Neural cell (in vitro differentiated cells): ENCODE measurements around the gene C17orf50. TPM values are rescaled to one million over a fixed set of nuclear protein-coding genes. Genes with fewer than 3 reads are reported as not detected.

Experiments used
- H2AFZ ChIP-seq: fragments of 200-600, 300-800 bp; sonication (generic), shearing (Covaris generic); 2 replicates; pipeline ENCODE4 v1.6.0; 2014; ENCODE audit warnings: low read depth, mild to moderate bottlenecking, antibody characterized with exemption, low read length, moderate library complexity
- H3F3A ChIP-seq: fragments of 200-600 bp; shearing (Covaris generic); 2 replicates; pipeline ENCODE4 v1.6.1; 2016; ENCODE audit warnings: mild to moderate bottlenecking, moderate library complexity, mixed read lengths, antibody characterized with exemption, low read length; ENCODE audit not compliant: insufficient read depth, poor library complexity, severe bottlenecking
- H3K27ac ChIP-seq: fragments of 200-600, 300-800 bp; sonication (generic), shearing (Covaris generic); 2 replicates; pipeline ENCODE4 v1.5.1; 2014; ENCODE audit warnings: mild to moderate bottlenecking, low read length, moderate library complexity
- H3K27me3 ChIP-seq: fragments of 300-800, 200-600 bp; sonication (generic), shearing (Covaris generic); 2 replicates; pipeline ENCODE4 v1.6.0; 2014; ENCODE audit warnings: mild to moderate bottlenecking, low read depth, low read length, moderate library complexity; ENCODE audit not compliant: insufficient read depth
- H3K36me3 ChIP-seq: fragments of 300-800, 200-600 bp; sonication (generic), shearing (Covaris generic); 2 replicates; pipeline ENCODE4 v1.5.1; 2014; ENCODE audit warnings: mild to moderate bottlenecking, antibody characterized with exemption, low read length, moderate library complexity; ENCODE audit not compliant: insufficient read depth
- H3K4me2 ChIP-seq: fragments of 300-800, 200-600 bp; sonication (generic), shearing (Covaris generic); 2 replicates; pipeline ENCODE4 v1.6.0; 2014; ENCODE audit warnings: mild to moderate bottlenecking, low read length
- H3K4me3 ChIP-seq: fragments of 300-800, 200-600 bp; sonication (generic), shearing (Covaris generic); 2 replicates; pipeline ENCODE4 v1.5.1; 2014; ENCODE audit warnings: mild to moderate bottlenecking, low read length, moderate library complexity
- H3K79me2 ChIP-seq: fragments of 200-600 bp; shearing (Covaris generic); replicated peaks from 2 replicates; pipeline ENCODE4 v1.6.0; 2014; ENCODE audit warnings: mild to moderate bottlenecking, low read length, moderate library complexity; ENCODE audit not compliant: insufficient read depth
- H3K9ac ChIP-seq: fragments of 300-800, 200-600 bp; sonication (generic), shearing (Covaris generic); 2 replicates; pipeline ENCODE4 v1.6.1; 2016; ENCODE audit warnings: mild to moderate bottlenecking, low read length, mixed read lengths
- H3K9me2 ChIP-seq: fragments of 200-600 bp; shearing (Covaris generic); 2 replicates; pipeline ENCODE4 v1.6.1; 2016; ENCODE audit warnings: mild to moderate bottlenecking, low read length, mixed read lengths; ENCODE audit not compliant: insufficient read depth
- H3K9me3 ChIP-seq: fragments of 200-600, 300-800 bp; sonication (generic), shearing (Covaris generic); 2 replicates; pipeline ENCODE4 v1.6.1; 2016; ENCODE audit warnings: mild to moderate bottlenecking, mixed run types, low read length, moderate library complexity, mixed read lengths
- H4K20me1 ChIP-seq: fragments of 200-600 bp; shearing (Covaris generic); 2 replicates; pipeline ENCODE4 v1.6.1; 2016; ENCODE audit warnings: mild to moderate bottlenecking, mixed run types; ENCODE audit not compliant: insufficient read depth
- EP300 ChIP-seq: fragments of 450-650 bp; conservative IDR thresholded peaks from 2 replicates; pipeline ENCODE4 v1.6.1; 2014; ENCODE audit warnings: antibody characterized with exemption, mild to moderate bottlenecking, moderate library complexity; ENCODE audit not compliant: poor library complexity, severe bottlenecking
- EZH2 ChIP-seq: fragments of 200-600, 300-800 bp; shearing (Covaris generic), sonication (generic); IDR thresholded peaks from 2 replicates; pipeline ENCODE4 v1.6.1; 2014; ENCODE audit warnings: antibody characterized with exemption, low read length, borderline replicate concordance, mild to moderate bottlenecking; ENCODE audit not compliant: insufficient read depth, poor library complexity, severe bottlenecking
- MXI1 ChIP-seq: fragments of 450-650 bp; conservative IDR thresholded peaks from 2 replicates; pipeline ENCODE4 v1.6.1; 2014; ENCODE audit warnings: antibody characterized with exemption, mild to moderate bottlenecking; ENCODE audit not compliant: poor library complexity, severe bottlenecking
- POLR2AphosphoS5 ChIP-seq: IDR thresholded peaks from 2 replicates; pipeline ENCODE4 v1.6.1; 2012
- RAD21 ChIP-seq: fragments of 450-650 bp; conservative IDR thresholded peaks from 2 replicates; pipeline ENCODE4 v1.6.1; 2014; ENCODE audit warnings: antibody characterized with exemption, mild to moderate bottlenecking, moderate library complexity
- SMC3 ChIP-seq: fragments of 450-650 bp; conservative IDR thresholded peaks from 2 replicates; pipeline ENCODE4 v1.6.1; 2014; ENCODE audit warnings: antibody characterized with exemption, mild to moderate bottlenecking, moderate library complexity; ENCODE audit not compliant: poor library complexity
- TAF1 ChIP-seq: IDR thresholded peaks from 2 replicates; pipeline ENCODE4 v1.6.1; 2012; ENCODE audit warnings: low read depth
- polyA plus RNA-seq: library from polyadenylated mRNA; depleted of rRNA; stranded (reverse); fragments of >200 nt; gene quantifications from 2 replicates; pipeline ENCODE4 v1.2.3, GENCODE V29; 2014
- TF ChIP-seq, protein P1 (sequence below): IDR thresholded peaks from 2 replicates; pipeline ENCODE4 v1.6.1; 2012; ENCODE audit warnings: borderline replicate concordance
- TF ChIP-seq, protein P2 (sequence below): fragments of 450-650 bp; IDR thresholded peaks from 2 replicates; pipeline ENCODE4 v1.5.1; 2014; ENCODE audit warnings: antibody characterized with exemption, mild to moderate bottlenecking, moderate library complexity; ENCODE audit not compliant: poor library complexity, severe bottlenecking

Gene C17orf50
- polyA plus RNA-seq, 1 donor from 2014 or later = not detected

DNA sequence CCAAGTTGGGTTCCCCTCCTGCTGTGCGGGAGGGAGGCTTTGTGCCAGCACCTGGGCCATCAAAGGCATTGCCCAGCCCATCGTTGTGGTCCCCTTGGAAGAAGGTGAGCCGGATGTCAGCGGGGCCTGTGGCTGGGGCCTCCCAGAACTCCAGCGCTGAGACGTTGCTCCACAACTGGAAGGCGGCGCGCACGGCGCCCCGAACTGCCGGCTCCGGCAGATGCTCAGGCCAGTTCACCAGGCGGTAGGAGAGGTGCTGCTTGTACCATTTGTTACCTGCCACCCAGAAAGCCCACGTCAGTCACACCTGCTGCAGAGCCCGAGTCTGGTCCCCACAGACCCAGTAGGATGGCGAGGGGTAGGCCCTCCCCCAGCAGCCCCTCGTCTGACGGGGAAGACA lies 12.4 kb downstream of the C17orf50 start:
- Histone ChIP-seq H3K27ac (no peak overlapping the region), H2AFZ (no peak overlapping the region)
- no peak for TF ChIP-seq POLR2AphosphoS5
- TF ChIP-seq SMC3 = no peak
- TF ChIP-seq EZH2 = no peak
- no peak for TF ChIP-seq TAF1
- TF ChIP-seq EP300 = no peak
- TF ChIP-seq, protein P1, sequence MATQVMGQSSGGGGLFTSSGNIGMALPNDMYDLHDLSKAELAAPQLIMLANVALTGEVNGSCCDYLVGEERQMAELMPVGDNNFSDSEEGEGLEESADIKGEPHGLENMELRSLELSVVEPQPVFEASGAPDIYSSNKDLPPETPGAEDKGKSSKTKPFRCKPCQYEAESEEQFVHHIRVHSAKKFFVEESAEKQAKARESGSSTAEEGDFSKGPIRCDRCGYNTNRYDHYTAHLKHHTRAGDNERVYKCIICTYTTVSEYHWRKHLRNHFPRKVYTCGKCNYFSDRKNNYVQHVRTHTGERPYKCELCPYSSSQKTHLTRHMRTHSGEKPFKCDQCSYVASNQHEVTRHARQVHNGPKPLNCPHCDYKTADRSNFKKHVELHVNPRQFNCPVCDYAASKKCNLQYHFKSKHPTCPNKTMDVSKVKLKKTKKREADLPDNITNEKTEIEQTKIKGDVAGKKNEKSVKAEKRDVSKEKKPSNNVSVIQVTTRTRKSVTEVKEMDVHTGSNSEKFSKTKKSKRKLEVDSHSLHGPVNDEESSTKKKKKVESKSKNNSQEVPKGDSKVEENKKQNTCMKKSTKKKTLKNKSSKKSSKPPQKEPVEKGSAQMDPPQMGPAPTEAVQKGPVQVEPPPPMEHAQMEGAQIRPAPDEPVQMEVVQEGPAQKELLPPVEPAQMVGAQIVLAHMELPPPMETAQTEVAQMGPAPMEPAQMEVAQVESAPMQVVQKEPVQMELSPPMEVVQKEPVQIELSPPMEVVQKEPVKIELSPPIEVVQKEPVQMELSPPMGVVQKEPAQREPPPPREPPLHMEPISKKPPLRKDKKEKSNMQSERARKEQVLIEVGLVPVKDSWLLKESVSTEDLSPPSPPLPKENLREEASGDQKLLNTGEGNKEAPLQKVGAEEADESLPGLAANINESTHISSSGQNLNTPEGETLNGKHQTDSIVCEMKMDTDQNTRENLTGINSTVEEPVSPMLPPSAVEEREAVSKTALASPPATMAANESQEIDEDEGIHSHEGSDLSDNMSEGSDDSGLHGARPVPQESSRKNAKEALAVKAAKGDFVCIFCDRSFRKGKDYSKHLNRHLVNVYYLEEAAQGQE = no peak
- TF ChIP-seq MXI1 = no peak
- TF ChIP-seq RAD21 = no peak
- TF ChIP-seq, protein P2, sequence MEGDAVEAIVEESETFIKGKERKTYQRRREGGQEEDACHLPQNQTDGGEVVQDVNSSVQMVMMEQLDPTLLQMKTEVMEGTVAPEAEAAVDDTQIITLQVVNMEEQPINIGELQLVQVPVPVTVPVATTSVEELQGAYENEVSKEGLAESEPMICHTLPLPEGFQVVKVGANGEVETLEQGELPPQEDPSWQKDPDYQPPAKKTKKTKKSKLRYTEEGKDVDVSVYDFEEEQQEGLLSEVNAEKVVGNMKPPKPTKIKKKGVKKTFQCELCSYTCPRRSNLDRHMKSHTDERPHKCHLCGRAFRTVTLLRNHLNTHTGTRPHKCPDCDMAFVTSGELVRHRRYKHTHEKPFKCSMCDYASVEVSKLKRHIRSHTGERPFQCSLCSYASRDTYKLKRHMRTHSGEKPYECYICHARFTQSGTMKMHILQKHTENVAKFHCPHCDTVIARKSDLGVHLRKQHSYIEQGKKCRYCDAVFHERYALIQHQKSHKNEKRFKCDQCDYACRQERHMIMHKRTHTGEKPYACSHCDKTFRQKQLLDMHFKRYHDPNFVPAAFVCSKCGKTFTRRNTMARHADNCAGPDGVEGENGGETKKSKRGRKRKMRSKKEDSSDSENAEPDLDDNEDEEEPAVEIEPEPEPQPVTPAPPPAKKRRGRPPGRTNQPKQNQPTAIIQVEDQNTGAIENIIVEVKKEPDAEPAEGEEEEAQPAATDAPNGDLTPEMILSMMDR = no peak

DNA sequence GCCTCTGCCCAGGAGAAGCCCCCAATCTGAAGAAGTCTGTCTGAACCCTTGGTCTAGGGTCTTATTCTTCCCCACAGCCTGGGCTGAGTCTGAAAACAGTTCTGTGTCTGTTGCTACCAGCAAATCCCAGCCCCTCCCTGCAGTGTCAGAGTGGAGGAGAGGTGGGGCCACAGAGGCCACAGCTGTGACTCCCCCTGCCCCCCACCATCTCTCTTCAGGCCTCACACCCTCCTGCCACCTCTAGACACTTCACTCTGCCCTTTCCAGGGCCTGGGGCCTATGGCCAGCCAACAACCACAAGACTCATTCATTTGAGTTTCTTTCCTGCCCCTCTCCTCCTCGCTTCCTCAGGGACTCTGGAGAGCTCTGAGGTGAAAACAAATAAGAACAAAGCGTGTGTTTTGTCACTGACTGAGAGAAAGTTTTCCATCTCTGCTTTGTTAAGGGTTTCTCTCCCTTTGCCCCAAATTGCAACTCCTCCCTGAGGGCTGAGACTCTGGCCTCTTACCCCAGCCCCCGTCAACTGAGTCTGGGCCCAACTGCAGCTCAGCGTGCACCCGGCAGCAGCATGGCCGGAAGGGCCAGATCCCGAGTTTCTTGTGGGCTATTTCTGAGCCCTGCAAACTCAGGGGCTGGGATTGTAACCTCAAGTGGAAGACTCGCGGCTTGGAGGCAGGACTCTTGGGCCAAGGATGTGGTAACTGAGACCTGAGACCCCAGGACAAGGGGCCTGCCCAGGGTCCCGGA lies 13.2 kb downstream of the C17orf50 start:
- H3K27me3 ChIP-seq = no peaks in the 10 kb centered on the region
- no peak overlapping the region for H3K27ac ChIP-seq

More for the DNA sequence above, 12.4 kb downstream of the C17orf50 start:
- no peaks in the 10 kb centered on the region for H3K79me2 ChIP-seq
- H3F3A ChIP-seq = no peaks in the 10 kb centered on the region
- H3K4me3 ChIP-seq = no peak overlapping the region
- no peaks in the 10 kb centered on the region for H3K9me3 ChIP-seq
- H3K9me2 ChIP-seq = no peaks in the 10 kb centered on the region
- H3K36me3 ChIP-seq = no peaks in the 10 kb centered on the region
- no peak overlapping the region for H3K4me2 ChIP-seq
- H4K20me1 ChIP-seq = no peaks in the 10 kb centered on the region
- H3K9ac ChIP-seq = no peak overlapping the region
- no peaks in the 10 kb centered on the region for H3K27me3 ChIP-seq

More for the DNA sequence above, 13.2 kb downstream of the C17orf50 start:
- H3K9ac ChIP-seq = no peak overlapping the region
- no peaks in the 10 kb centered on the region for H4K20me1 ChIP-seq
- H3K36me3 ChIP-seq = no peaks in the 10 kb centered on the region
- no peaks in the 10 kb centered on the region for H3K79me2 ChIP-seq
- TF ChIP-seq SMC3 = no peak
- TF ChIP-seq RAD21 = no peak
- TF ChIP-seq, protein P1 = no peak
- no peaks in the 10 kb centered on the region for H3F3A ChIP-seq
- no peak overlapping the region for H3K4me2 ChIP-seq
- no peaks in the 10 kb centered on the region for H3K9me3 ChIP-seq
- H2AFZ ChIP-seq = no peak overlapping the region
- H3K9me2 ChIP-seq = no peaks in the 10 kb centered on the region
- H3K4me3 ChIP-seq = no peak overlapping the region
